ENCODE measurements around the gene AGFG1.

DNA sequence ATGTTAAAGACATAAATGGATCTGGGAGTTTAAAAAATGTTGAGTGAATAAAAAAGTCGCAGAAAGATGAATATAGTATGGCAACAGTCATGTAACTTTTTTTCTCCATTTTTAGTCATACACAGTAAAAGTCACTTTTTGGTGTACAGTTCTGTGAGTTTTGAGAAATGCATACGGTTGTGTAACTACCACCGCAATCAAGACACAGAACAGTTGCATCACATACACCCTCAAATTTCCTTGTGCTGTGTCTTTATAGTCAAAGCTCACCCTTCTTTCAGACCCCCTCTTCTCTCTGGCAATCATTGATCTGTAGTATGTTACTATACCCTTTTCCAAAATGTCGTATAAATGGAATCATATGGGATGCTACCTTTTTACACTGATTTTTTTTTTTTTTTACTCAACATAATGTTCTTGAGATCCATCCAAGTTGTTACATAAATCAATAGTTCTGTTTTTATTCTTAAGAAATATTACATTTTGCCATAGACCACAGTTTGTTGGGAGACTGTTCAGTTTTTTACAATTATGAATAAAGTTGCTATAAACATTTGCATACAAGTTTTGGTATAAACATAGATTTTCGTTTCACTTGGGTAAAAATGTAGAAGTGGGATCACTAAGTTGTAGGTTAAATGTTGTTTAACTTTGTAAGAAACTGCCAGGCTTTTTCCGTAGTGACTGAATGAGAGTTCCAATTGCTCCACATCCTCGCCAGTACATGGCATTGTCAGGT, 35.4 kb upstream of the AGFG1 start:
- TF ChIP-seq, protein P1, sequence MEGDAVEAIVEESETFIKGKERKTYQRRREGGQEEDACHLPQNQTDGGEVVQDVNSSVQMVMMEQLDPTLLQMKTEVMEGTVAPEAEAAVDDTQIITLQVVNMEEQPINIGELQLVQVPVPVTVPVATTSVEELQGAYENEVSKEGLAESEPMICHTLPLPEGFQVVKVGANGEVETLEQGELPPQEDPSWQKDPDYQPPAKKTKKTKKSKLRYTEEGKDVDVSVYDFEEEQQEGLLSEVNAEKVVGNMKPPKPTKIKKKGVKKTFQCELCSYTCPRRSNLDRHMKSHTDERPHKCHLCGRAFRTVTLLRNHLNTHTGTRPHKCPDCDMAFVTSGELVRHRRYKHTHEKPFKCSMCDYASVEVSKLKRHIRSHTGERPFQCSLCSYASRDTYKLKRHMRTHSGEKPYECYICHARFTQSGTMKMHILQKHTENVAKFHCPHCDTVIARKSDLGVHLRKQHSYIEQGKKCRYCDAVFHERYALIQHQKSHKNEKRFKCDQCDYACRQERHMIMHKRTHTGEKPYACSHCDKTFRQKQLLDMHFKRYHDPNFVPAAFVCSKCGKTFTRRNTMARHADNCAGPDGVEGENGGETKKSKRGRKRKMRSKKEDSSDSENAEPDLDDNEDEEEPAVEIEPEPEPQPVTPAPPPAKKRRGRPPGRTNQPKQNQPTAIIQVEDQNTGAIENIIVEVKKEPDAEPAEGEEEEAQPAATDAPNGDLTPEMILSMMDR (IDR thresholded peaks at IDR 0.05), result no peak
- TF ChIP-seq POLR2A (IDR thresholded peaks at IDR 0.05), result no peak
